HL-60 (cell line): Measurements from ENCODE around the gene TICAM2.
A peak's percentile ranks its signal among the peaks of the same experiment; 100 is the strongest.

Experiments used
- DNase-seq, 2 experiments: peaks; one replicate each; pipeline ENCODE4 v3.0.0-alpha.2; 2010 to 2020; ENCODE audit warnings: low read depth in 1 of 2, low spot score in 1 of 2
- H3K27ac ChIP-seq: fragments of 250-450 bp; sonication (Bioruptor Pico); replicated peaks from 2 replicates; pipeline ENCODE4 v1.5.1; 2020; ENCODE audit warnings: mild to moderate bottlenecking, moderate library complexity
- H3K27me3 ChIP-seq: fragments of 250-450 bp; sonication (Bioruptor Pico); 2 replicates; pipeline ENCODE4 v1.5.1; 2021; ENCODE audit warnings: mild to moderate bottlenecking, moderate library complexity; ENCODE audit not compliant: insufficient read depth, poor library complexity, severe bottlenecking
- H3K4me3 ChIP-seq: replicated peaks from 2 replicates; pipeline ENCODE4 v1.5.1; 2011; ENCODE audit warnings: mild to moderate bottlenecking, control low read depth, low read length; ENCODE audit not compliant: insufficient read depth
- CTCF ChIP-seq: IDR thresholded peaks from one replicate; pipeline ENCODE4 v1.5.1; 2011; ENCODE audit warnings: low read length, control low read depth, inconsistent platforms; ENCODE audit not compliant: insufficient read depth
- GABPA ChIP-seq: IDR thresholded peaks from 2 replicates; pipeline ENCODE4 v1.6.1; 2012; ENCODE audit warnings: low read depth
- POLR2AphosphoS5 ChIP-seq: IDR thresholded peaks from 2 replicates; pipeline ENCODE4 v1.6.1; 2012; ENCODE audit warnings: low read depth
- REST ChIP-seq: IDR thresholded peaks from 2 replicates; pipeline ENCODE4 v1.6.1; 2012; ENCODE audit warnings: low read depth; ENCODE audit not compliant: insufficient replicate concordance
- SPI1 ChIP-seq: IDR thresholded peaks from 2 replicates; pipeline ENCODE4 v1.6.1; 2012; ENCODE audit warnings: low read depth, mild to moderate bottlenecking, borderline replicate concordance

TICAM2 gene

DNA sequence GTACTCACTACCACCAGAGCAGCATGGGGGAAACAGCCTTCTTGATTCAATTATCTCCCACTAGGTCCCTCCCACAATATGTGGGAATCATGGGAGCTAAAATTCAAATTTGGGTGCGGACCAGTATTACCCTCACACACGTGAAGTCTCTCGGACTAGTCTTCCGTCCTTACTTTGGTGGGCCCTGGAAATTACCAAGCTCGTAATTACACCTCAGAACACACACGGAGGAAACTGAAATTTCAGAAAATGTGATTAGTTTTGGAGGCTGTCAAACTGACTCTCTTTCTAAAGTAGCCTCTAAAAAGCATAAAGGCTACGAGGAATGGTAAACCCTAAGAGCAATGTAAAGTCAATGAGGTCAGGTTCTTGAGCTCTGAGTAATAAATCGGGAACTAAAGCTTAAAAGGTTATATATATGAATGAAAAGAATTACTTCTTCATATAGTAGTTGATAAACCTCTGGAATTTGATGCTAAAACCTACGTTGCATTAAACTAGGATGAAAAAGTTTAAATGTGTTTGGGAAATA lies 56.9 kb downstream of the TICAM2 start:
- Histone ChIP-seq H3K27ac (no peak overlapping the region), H3K4me3 (no peak overlapping the region), H3K27me3 (no peaks in the 10 kb centered on the region)
- DNase-seq: no peak
- TF ChIP-seq POLR2AphosphoS5: no peak
- no peak for TF ChIP-seq SPI1
- no peak for TF ChIP-seq REST
- no peak for TF ChIP-seq CTCF
- no peak for TF ChIP-seq GABPA

DNA sequence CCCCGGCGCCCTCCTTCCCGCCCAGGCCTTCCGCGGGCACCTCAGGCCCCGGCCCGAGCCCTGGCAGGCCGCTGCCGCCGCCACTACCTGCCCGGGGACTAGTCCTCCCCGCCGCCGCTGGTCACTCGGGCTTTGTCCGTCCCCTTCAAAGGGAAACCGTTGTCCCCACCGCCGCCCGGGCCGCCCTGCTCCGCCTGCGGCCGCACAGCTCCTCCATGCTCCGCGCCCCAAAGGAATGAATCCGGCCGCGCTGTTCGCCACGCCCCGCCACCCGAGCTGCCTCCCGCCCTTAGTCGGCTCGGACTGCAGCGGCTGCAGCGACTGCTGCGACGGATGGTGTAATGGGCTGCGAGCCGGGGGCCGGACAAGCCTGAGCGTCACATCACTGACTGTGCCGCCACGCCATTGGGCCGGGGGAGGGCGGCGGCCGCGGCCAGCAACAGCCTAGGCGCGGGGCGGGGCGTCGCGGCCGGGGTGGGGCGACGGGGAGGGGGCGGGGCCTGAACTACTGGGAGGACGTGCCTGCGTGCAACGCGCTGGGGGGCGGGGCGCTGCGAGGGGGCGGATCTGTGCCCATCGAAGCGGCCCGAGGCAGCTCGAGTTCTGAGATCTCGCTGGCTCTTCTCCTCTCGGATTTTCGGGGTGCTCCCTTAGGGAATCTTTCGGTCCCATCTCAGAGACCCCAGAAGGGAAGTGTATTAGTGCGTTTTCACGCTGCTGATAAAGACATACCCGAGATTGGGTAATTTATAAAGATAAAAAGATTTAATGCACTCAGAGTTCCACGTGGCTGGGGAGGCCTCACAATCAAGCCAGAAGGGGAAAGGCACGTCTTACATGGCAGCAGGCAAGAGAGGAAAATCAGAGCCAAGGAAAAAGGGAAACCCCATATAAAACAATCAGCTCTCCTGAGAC lies 57.6 kb downstream of the TICAM2 start, which contains the start of gene FEM1C:
TSS of gene FEM1C (minus strand) at position 340 of the 915 bp plus-strand sequence. CDS start 1,282 bp downstream, outside the sequence.
- peak; percentile 87 for TF ChIP-seq POLR2AphosphoS5
- TF ChIP-seq CTCF: no peak
- peak; percentile 65 to 89 for DNase-seq
- H3K27me3 ChIP-seq: no peaks in the 10 kb centered on the region
- peak within 1 kb of the TSS; percentile 54 for H3K4me3 ChIP-seq
- H3K27ac ChIP-seq: peak within 1 kb of the TSS; percentile 82

GRCh38 chr5:115544043-115544435 lies 58.2 kb downstream of the TICAM2 start:
- peak in 1 of 2 experiments; percentile 45 for DNase-seq
- TF ChIP-seq GABPA (no peak), CTCF (no peak), POLR2AphosphoS5 (no peak), SPI1 (no peak), REST (no peak)
- Histone ChIP-seq H3K4me3 (peak overlapping the region; percentile 54), H3K27me3 (no peaks in the 10 kb centered on the region), H3K27ac (peak overlapping the region; percentile 82)
